Caki2 (cell line): ENCODE results near the gene OR52E5. TPM values are rescaled to one million over a fixed set of nuclear protein-coding genes. Genes with fewer than 3 reads are reported as not detected.

Source experiments
- DNase-seq: peaks from one replicate; pipeline ENCODE4 v3.0.0-alpha.2; 2015; ENCODE audit warnings: low read depth
- in situ Hi-C: cut with HindIII; loops from 2 replicates; pipeline ENCODE4 v1.10.0; 2016; ENCODE audit warnings: low sequenced_read_pairs, low pct_unique_long_range_greater_than_20kb, mixed read lengths
- total RNA-seq: library from RNA; depleted of rRNA; stranded (reverse); fragments of >200 nt; shearing (Covaris generic); gene quantifications from 2 replicates; pipeline ENCODE4 v1.2.3, GENCODE V29; 2014; ENCODE audit warnings: low replicate concordance; rRNA removed

OR52E5 gene
- total RNA-seq, 1 experiment from 2014 or later, result not detected

- DNase-seq, result no peak
- in situ Hi-C loops, result no loop called here
Measured at GRCh38 chr11:5929571-5930368, 36.8 kb downstream of the OR52E5 start.

DNA sequence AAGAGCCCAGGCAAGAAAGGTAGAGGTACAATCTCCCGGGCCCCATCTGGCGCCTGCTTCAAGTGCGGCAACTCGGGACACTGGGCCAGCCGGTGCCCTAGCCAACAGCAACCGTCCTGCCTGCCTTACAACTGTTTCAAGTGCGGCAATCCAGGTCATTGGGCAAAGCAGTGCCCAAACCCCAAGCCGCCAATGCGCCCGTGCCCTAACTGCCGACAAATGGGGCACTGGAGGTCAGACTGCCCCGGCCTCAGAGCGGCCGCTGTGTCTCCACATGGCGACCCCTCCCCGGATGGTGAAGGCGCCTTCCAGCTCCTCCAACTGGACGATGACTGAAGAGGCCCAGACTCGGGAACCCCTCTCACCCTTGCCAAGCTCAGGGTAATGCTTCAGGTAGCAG, 37.6 kb downstream of the OR52E5 start:
- DNase-seq, result no peak
- in situ Hi-C loops, result no loop called here

DNA sequence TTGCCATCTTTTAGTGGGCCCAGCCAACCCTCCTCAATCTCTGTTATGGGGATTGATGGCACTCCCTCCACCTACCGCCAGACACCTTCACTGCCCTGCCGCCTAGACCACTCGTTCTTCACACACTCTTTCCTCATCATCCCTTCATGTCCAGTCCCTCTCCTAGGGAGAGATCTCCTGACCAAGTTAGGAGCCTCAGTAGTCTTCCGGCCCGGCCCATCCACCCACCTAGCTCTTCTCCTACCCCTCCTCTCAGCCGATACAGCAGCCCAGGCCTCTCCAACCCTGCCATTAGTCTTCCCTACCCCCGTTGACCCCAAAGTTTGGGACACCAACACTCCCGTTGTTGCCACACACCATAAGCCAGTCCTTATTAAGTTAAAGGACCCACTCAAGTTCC, 38.1 kb downstream of the OR52E5 start:
- no peak for DNase-seq

GRCh38 chr11:5932671-5933070, 39.7 kb downstream of the OR52E5 start:
- no peak for DNase-seq
- in situ Hi-C loops, result no loop called here

More for the DNA sequence above, 38.1 kb downstream of the OR52E5 start:
- in situ Hi-C loops, result no loop called here

- no peak for DNase-seq
- in situ Hi-C loops, result no loop called here
Measured at GRCh38 chr11:5933116-5933515, 40.1 kb downstream of the OR52E5 start.

DNA sequence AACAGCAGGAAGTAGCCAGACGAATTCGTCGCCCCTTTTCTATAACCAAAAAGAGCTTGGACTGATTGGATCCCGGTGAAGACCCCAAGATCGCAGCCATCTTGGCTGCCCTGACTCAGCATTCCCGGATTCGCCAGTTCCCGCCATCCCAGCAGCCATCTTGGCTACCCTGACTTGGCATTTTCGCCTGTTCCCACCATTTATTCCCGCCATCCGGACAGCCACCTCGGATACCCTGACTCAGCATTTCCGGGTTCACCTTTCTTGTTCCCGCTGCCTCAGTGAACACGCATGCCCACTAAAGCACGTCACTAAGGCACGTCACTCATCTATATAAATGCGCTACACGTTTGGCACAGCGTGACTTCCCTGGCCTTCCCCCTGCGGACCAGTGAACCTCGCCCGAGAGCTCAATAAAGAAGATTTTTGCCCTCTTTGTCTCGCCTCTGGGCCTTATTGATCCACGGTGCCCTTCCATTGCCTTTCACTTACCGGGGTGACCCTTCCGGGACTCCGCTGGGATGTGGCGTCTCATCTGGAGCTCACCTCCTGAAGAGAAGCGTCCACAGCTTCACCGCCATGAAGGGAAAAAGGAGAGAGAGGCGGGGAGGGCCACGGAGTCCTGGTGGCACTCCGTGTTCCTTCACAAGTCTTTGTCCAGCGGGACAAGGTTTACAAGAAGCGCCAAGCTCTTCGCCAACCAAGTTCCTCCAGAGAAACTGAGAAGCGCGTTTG, 45.0 kb downstream of the OR52E5 start:
- DNase-seq, result no peak
- in situ Hi-C loops, result no loop called here

GRCh38 chr11:5938603-5938965, 45.6 kb downstream of the OR52E5 start:
- no peak for DNase-seq
- in situ Hi-C loops, result no loop called here

- DNase-seq, result no peak
- in situ Hi-C loops, result no loop called here
Measured at GRCh38 chr11:5940748-5941147, 47.7 kb downstream of the OR52E5 start.

GRCh38 chr11:5941951-5942350, 48.9 kb downstream of the OR52E5 start, which contains the start of gene OR56A3:
TSS of gene OR56A3 (plus strand) at chr11:5942251. CDS start at chr11:5947347, 5,096 bp downstream.
- DNase-seq, result no peak
- in situ Hi-C loops, result no loop called here

Other genes with a start within 250 kb of the OR52E5 start
- gene TRIM5, start 208.1 kb upstream of the OR52E5 start, total RNA-seq, result 7.4 and 9.5 TPM in 2 replicates
- 7.4 TPM in 1 of 2 replicates, not detected in the other for gene TRIM22, start 203.4 kb upstream of the OR52E5 start, total RNA-seq
- gene OR56B1, start 156.8 kb upstream of the OR52E5 start, total RNA-seq, result not detected in 2 replicates
- not detected in 2 replicates for gene OR52N4, start 139.0 kb upstream of the OR52E5 start, total RNA-seq
- not detected in 2 replicates for gene OR52N5, start 109.9 kb upstream of the OR52E5 start, total RNA-seq
- not detected in 2 replicates for gene OR52N1, start 101.9 kb upstream of the OR52E5 start, total RNA-seq
- not detected in 2 replicates for gene OR52N2, start 84.3 kb upstream of the OR52E5 start, total RNA-seq
- not detected in 2 replicates for gene OR52E6, start 51.3 kb upstream of the OR52E5 start, total RNA-seq
- gene OR52E8, start 35.5 kb upstream of the OR52E5 start, total RNA-seq, result not detected in 2 replicates
- gene OR52E4, start 12.6 kb upstream of the OR52E5 start, total RNA-seq, result not detected in 2 replicates
- not detected in 2 replicates for gene OR56A3, start 49.0 kb downstream of the OR52E5 start, total RNA-seq
- not detected in 2 replicates for gene OR56A5, start 75.3 kb downstream of the OR52E5 start, total RNA-seq
- gene OR52L1, start 93.8 kb downstream of the OR52E5 start, total RNA-seq, result not detected in 2 replicates
- gene OR56A4, start 113.7 kb downstream of the OR52E5 start, total RNA-seq, result not detected in 2 replicates
- not detected in 2 replicates for gene OR56A1, start 137.6 kb downstream of the OR52E5 start, total RNA-seq
- not detected in 2 replicates for gene OR56B4, start 214.5 kb downstream of the OR52E5 start, total RNA-seq